Upper lobe of left lung (tissue), 6 donors: ENCODE results near the gene PIK3C2B. TPM values are rescaled to one million over a fixed set of nuclear protein-coding genes. Genes with fewer than 3 reads are reported as not detected.
A peak's percentile ranks its signal among the peaks of the same experiment; 100 is the strongest.

Experiments used
- ATAC-seq, 2 donors: fragments of 200-7000 bp; cut with Tn5 transposase; one replicate each; pipeline ENCODE4 v1.9.1; 2022; ENCODE audit warnings: mild to moderate bottlenecking in 2 of 2, moderate library complexity in 2 of 2; ENCODE audit not compliant: low FRiP score in 2 of 2
- DNase-seq, 2 donors: peaks; one replicate each; pipeline ENCODE4 v3.0.0-alpha.2; 2019 to 2020
- H3K27ac ChIP-seq, 4 donors: fragments of 200-600 bp; sonication (generic); one replicate each; pipeline ENCODE4 v1.5.1; 2016 to 2019
- H3K27me3 ChIP-seq, 4 donors: fragments of 200-600 bp; sonication (generic); one replicate each; pipeline ENCODE4 v1.5.1; 2017 to 2019
- H3K36me3 ChIP-seq, 4 donors: fragments of 200-600 bp; sonication (generic); one replicate each; pipeline ENCODE4 v1.5.1; 2016 to 2019
- H3K4me1 ChIP-seq, 4 donors: fragments of 200-600 bp; sonication (generic); one replicate each; pipeline ENCODE4 v1.5.1; 2018 to 2019
- H3K4me3 ChIP-seq, 4 donors: fragments of 200-600 bp; sonication (generic); one replicate each; pipeline ENCODE4 v1.5.1; 2017 to 2019; ENCODE audit warnings: mild to moderate bottlenecking in 2 of 4, moderate library complexity in 1 of 4
- H3K9me3 ChIP-seq, 4 donors: fragments of 200-600 bp; sonication (generic); one replicate each; pipeline ENCODE4 v1.5.1; 2018 to 2019
- EP300 ChIP-seq, 4 donors: sonication (generic); formaldehyde crosslinking; IDR thresholded peaks; one replicate each; pipeline ENCODE4 v1.5.1; 2017; ENCODE audit warnings: antibody characterized with exemption in 4 of 4, control low read depth in 2 of 4
- POLR2A ChIP-seq, 4 donors: fragments of 450-650 bp; IDR thresholded peaks; one replicate each; pipeline ENCODE4 v1.5.1; 2016 to 2017; ENCODE audit warnings: antibody characterized with exemption in 4 of 4, mild to moderate bottlenecking in 2 of 4
- POLR2AphosphoS5 ChIP-seq, 2 donors: sonication (generic); formaldehyde crosslinking; IDR thresholded peaks; one replicate each; pipeline ENCODE4 v1.5.1; 2017; ENCODE audit warnings: antibody characterized with exemption in 2 of 2
- WGBS, 2 donors: methylation state at CpG; one replicate each; pipeline ENCODE4 v1.1.5; 2017 to 2018; 5-methylcytosine and 5-hydroxymethylcytosine counted together
- total RNA-seq, 6 donors: library from RNA; depleted of rRNA in 4 of 6; stranded (reverse); fragments of >200 nt in 4 of 6; gene quantifications; one replicate each; pipeline versions ENCODE4 v1.1.0 to v1.2.1, GENCODE V29; 2016 to 2021
- TF ChIP-seq, protein P1 (sequence below), 6 experiments: fragments of 450-650 bp in 4 of 6; fragments of 200-600 bp in 2 of 6; sonication (generic) in 2 of 6; IDR thresholded peaks; one replicate each; pipeline ENCODE4 v1.5.1; 2016 to 2019; ENCODE audit warnings: antibody characterized with exemption in 6 of 6
- donor health status: DM: no; HTN: no; CAD: no; lungs with moderate emphysema.
- donor health status: DM: no; HTN: yes; CAD: no; lungs with severe emphysema.

The PIK3C2B gene
- total RNA-seq, 6 donors from 2014 or later = 14.1 to 84.9 (median 39.9) TPM

- no peaks in the 10 kb centered on the region for H3K27me3 ChIP-seq
- peak overlapping the region; percentile 74 to 95 (median 85) for H3K27ac ChIP-seq
- TF ChIP-seq POLR2A (IDR thresholded peaks at IDR 0.05) = peak in 1 of 4 donors; percentile 30
- TF ChIP-seq EP300 (IDR thresholded peaks at IDR 0.05) = peak in 1 of 4 donors; percentile 39
- TF ChIP-seq, protein P1, sequence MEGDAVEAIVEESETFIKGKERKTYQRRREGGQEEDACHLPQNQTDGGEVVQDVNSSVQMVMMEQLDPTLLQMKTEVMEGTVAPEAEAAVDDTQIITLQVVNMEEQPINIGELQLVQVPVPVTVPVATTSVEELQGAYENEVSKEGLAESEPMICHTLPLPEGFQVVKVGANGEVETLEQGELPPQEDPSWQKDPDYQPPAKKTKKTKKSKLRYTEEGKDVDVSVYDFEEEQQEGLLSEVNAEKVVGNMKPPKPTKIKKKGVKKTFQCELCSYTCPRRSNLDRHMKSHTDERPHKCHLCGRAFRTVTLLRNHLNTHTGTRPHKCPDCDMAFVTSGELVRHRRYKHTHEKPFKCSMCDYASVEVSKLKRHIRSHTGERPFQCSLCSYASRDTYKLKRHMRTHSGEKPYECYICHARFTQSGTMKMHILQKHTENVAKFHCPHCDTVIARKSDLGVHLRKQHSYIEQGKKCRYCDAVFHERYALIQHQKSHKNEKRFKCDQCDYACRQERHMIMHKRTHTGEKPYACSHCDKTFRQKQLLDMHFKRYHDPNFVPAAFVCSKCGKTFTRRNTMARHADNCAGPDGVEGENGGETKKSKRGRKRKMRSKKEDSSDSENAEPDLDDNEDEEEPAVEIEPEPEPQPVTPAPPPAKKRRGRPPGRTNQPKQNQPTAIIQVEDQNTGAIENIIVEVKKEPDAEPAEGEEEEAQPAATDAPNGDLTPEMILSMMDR (IDR thresholded peaks at IDR 0.05) = peak in 1 of 6 experiments; percentile 6
- peak; percentile 22 to 70 for TF ChIP-seq POLR2AphosphoS5 (IDR thresholded peaks at IDR 0.05)
- DNase-seq = peak in 1 of 2 donors; percentile 84
- H3K9me3 ChIP-seq = no peaks in the 10 kb centered on the region
- peak overlapping the region; percentile 48 to 59 (median 54) for H3K4me3 ChIP-seq
- no peaks in the 10 kb centered on the region for H3K36me3 ChIP-seq
- 0% methylated on average over 13 of the region's 13 CpGs for WGBS, 2 donors
- peak; percentile 88 for ATAC-seq
- peaks cover 7 to 17% (median 11%) of the 10 kb centered on the region in 4 donors for H3K4me1 ChIP-seq
Measured at GRCh38 chr1:204506969-204507316, 12.3 kb upstream of the PIK3C2B start.

GRCh38 chr1:204506201-204506968 is 11.8 kb upstream of the PIK3C2B start:
- Histone ChIP-seq H3K27me3 (no peaks in the 10 kb centered on the region), H3K4me3 (peak overlapping the region; percentile 23 to 57 (median 50)), H3K36me3 (no peaks in the 10 kb centered on the region), H3K9me3 (no peaks in the 10 kb centered on the region), H3K27ac (peak overlapping the region; percentile 74 to 95 (median 85)), H3K4me1 (peaks cover 7 to 17% (median 11%) of the 10 kb centered on the region in 4 donors)
- WGBS, 2 donors = 1% methylated on average over 27 of the region's 27 CpGs
- DNase-seq (peak in 1 of 2 donors; percentile 66), ATAC-seq (peak; percentile 92)
- no peak for TF ChIP-seq POLR2A (IDR thresholded peaks at IDR 0.05)

GRCh38 chr1:204505674-204506200 is 11.1 kb upstream of the PIK3C2B start:
- H3K27me3 ChIP-seq = no peaks in the 10 kb centered on the region
- H3K9me3 ChIP-seq = no peaks in the 10 kb centered on the region
- no peak for DNase-seq
- H3K27ac ChIP-seq = peak overlapping the region; percentile 74 to 95 (median 85)
- H3K36me3 ChIP-seq = no peaks in the 10 kb centered on the region
- TF ChIP-seq, protein P1 (IDR thresholded peaks at IDR 0.05) = peak in 1 of 6 experiments; percentile 9
- no peak for TF ChIP-seq POLR2A (IDR thresholded peaks at IDR 0.05)
- no peak for TF ChIP-seq EP300 (IDR thresholded peaks at IDR 0.05)
- peaks cover 7 to 17% (median 11%) of the 10 kb centered on the region in 4 donors for H3K4me1 ChIP-seq
- WGBS, 2 donors = 1 to 2% methylated on average over 4 of the region's 4 CpGs
- no peak for ATAC-seq
- H3K4me3 ChIP-seq = peak overlapping the region; percentile 23 to 57 (median 50)

DNA sequence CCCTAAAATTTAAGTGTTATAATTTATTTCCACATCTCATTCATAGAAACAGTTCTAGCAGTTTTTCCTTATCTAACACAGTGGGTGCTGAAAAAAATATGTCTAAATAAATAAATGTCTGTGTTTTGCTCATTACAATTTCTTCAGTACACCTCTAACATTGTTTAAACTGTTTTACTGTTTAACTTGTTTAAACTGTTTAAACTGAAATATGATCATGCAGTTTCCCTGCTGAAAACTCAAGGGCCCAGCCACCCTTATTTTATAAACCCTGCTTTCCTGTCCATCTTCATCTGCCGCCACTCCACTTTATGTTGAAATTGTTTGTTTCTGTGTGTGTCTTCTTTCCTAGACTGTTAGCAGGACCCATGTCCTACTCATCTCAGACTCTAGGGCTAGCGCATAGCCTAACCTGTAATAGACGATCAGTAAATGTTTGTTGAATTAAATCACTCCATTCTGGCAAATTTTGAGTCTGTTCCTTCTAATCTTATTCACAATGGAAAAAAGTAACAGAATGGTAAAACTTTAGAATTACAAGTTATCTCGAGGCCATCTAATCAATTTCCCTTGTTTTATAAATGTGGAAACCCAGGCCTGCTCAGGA is 9.4 kb upstream of the PIK3C2B start:
- H3K27me3 ChIP-seq = no peaks in the 10 kb centered on the region
- ATAC-seq = no peak
- no peak overlapping the region for H3K27ac ChIP-seq
- WGBS, 2 donors = 74 to 79% methylated on average over 4 of the region's 4 CpGs
- no peak overlapping the region for H3K4me3 ChIP-seq
- H3K36me3 ChIP-seq = no peaks in the 10 kb centered on the region
- no peaks in the 10 kb centered on the region for H3K9me3 ChIP-seq
- no peak for DNase-seq
- peaks cover 7 to 17% (median 11%) of the 10 kb centered on the region in 4 donors for H3K4me1 ChIP-seq
- TF ChIP-seq POLR2AphosphoS5 (IDR thresholded peaks at IDR 0.05) = no peak
- no peak for TF ChIP-seq EP300 (IDR thresholded peaks at IDR 0.05)
- TF ChIP-seq, protein P1 (IDR thresholded peaks at IDR 0.05) = no peak
- TF ChIP-seq POLR2A (IDR thresholded peaks at IDR 0.05) = no peak

DNA sequence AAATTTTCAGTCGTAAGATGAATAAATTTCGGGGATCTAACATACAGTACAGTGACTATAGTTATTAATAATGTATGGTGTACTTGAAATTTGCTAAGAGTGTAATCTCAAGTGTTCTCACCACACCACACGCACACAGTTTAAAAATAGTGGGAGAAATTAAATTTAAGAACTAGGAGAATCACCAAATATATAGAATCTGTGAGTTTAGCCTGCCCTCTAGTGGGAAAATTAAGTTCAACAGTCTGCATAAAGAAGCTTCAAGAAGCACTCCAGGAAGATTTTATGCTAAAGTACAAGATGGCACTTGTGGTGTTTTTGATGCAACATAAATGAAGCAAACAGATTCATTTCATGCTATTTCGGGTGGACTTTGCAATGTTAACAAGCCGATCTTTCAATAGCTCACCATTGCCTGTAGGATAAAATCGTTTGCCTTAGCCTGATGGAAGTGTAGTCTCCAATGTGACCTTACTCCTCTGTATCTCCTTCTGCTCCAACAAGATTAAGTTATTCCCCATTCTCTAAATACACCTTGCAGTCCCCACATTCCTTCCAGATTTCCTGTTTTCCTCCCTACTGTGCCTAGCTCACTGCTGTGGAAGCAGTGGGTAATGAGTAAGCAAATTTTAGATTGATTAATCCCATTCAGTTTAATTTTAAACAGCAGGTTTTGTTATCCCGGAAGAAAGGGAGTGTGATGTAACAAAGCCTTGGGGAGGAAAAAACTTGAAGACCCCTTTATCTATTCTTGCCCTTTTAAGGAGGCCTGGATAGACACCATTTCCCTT is 8.7 kb upstream of the PIK3C2B start:
- H3K9me3 ChIP-seq = no peaks in the 10 kb centered on the region
- H3K4me3 ChIP-seq = no peak overlapping the region
- H3K27ac ChIP-seq = no peak overlapping the region
- TF ChIP-seq POLR2AphosphoS5 (IDR thresholded peaks at IDR 0.05) (no peak), POLR2A (IDR thresholded peaks at IDR 0.05) (no peak)
- TF ChIP-seq, protein P1 (IDR thresholded peaks at IDR 0.05) = peak; percentile 68 to 87 (median 83)
- DNase-seq (no peak), ATAC-seq (no peak)
- H3K27me3 ChIP-seq = no peaks in the 10 kb centered on the region
- no peaks in the 10 kb centered on the region for H3K36me3 ChIP-seq
- peaks cover 7 to 17% (median 11%) of the 10 kb centered on the region in 4 donors for H3K4me1 ChIP-seq
- WGBS, 2 donors = 18 to 21% methylated on average over 7 of the region's 7 CpGs
